ENCODE measurements around the gene SLC16A8. TPM values are rescaled to one million over a fixed set of nuclear protein-coding genes. Genes with fewer than 3 reads are reported as not detected.

The SLC16A8 gene
- total RNA-seq, 1 experiment from 2014 or later: not detected

DNA sequence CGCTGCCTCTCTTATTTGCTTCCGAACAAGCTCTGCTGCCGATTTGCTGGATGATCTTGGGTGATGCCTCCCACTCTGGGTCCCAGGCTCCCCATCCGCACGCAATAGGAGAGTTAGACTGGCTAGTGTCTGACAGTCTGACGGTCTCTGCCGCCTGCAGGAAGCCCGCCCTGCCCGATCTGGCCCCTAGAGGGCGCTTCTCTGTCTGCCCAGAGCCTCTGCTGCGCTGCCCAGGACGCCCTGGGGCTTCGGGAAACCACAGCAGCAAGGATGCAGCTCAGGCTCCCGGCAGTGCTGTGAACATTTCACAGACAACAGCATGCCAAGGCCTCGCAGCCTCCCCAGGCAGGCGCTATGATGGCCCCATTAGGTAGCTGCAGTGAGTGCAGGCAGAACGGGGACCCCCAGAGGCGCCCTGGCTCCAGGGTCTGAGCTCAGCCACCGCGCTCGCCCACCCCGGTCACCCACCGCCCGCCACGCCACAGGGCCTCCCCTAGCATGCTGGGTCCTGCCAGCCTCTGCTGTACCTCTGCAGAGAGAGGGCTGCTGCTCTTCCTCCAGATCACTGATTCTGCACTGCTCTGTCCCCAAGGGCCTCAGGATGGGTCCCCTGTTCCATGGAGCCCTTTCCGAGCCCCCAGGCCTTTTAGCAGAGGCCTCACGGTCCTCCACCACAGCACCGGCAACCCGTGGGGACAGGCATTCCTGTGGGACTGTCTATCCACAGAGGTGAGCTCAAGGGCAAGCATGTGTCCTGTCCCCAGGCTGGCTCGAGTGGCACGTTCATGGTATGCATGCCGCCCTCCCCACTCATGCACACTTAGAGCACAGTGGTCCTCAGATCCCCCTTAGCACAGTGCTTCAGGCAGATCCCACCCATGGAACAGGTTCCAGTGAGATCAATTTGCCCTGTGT is 30.8 kb upstream of the SLC16A8 start:
- DNase-seq (ENCODE audit: low read depth): peak; percentile 74

DNA sequence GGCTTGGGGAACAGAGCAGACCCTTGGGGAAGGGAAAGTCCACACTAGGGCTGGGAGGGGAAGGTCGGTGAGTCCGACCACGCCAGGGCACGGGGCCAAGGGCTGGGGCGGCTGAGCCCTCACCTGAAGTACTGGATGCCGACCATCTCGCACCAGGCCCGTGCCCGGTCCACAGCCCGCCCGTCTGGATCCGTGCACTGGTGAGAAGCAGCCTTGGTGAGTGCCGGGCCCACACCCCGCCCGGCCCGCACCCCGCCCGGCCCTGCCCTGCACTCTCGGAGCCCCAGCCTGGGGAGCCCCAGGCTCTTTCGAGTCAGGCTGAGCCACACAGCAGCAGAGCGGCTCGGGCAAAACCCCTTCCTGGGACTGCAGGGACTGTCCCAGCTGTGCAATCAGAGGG is 28.4 kb upstream of the SLC16A8 start:
- no peak for DNase-seq (ENCODE audit: low read depth)

GRCh38 chr22:38111925-38112355 is 28.0 kb upstream of the SLC16A8 start:
- DNase-seq (ENCODE audit: low read depth): no peak

- no peak for DNase-seq (ENCODE audit: low read depth)
Observed at GRCh38 chr22:38110863-38111852, 27.2 kb upstream of the SLC16A8 start.

DNA sequence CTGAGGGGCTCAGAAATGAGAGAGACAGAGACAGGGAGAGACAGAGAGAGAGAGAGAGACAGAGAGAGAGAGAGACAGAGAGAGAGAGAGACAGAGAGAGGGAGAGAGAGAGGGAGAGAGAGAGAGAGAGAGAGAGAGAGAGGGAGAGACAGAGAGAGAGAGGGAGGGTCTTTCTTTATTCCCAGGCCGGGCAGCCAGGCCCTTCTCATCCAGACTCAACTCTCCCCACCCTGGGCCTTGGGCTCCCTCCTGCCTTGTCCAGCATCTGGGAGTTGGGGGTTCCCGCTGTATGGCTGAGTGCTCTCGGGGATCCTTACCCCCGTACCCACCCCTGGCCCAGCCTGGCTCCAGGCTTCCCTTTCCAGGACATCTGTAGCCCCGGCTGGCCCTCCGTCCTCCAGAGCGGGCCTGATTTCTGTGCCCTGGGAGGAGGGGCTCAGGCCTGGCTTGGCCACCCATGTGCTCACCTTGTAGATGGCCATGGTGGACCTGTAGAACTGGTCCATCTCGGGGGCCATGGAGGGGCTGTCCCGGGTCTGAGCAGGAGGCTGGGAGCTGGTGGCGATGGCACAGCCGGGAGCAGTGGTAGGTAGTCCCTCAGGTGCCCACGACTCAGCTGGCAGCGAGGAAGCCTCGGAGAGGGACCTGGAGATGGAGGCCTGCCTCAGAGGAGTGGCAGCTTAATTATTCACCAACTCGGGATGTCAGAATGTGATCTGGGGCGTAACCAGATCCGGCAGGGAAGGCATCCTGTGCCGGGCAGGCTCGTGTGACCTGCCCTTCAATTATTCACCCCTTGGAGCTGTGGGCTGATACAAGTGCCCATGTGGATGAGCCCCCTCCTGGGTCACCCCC is 26.3 kb upstream of the SLC16A8 start, which contains the start of gene BAIAP2L2:
BAIAP2L2 (minus strand) TSS at position 677 of the 855 bp plus-strand sequence; CDS start at position 518, 159 bp downstream.
- no peak for DNase-seq (ENCODE audit: low read depth)

DNA sequence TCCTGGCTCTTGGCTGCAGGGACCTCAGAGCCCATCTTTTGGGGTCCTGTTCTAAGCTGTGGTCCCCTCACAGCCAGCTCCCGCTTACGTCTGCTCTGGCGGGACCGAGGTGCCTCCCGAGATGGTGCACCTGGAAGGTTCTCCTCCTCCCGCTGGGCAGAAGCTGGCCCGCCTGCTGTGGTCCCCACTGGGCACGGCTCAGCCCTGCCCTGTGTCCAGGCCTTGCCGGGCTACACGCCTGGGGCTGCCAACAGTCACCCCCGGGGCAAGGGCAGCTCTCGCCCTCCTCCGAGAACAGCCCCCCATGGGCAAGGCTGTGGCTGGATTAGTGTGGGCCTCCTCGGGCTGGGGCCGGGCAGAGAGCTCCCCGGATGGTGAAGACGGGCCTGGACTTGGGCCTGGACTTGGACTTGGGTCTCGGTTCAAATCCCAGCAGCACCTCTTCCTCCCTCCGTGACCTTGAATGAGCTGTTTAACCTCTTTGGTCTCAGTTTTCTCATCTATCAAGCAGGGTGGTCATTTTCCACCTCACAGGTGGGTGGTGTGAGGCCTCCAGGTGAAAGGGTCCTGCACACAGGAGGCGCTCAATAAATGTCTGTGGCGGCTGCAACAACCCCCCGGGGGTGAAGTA is 25.5 kb upstream of the SLC16A8 start:
- no peak for DNase-seq (ENCODE audit: low read depth)

DNA sequence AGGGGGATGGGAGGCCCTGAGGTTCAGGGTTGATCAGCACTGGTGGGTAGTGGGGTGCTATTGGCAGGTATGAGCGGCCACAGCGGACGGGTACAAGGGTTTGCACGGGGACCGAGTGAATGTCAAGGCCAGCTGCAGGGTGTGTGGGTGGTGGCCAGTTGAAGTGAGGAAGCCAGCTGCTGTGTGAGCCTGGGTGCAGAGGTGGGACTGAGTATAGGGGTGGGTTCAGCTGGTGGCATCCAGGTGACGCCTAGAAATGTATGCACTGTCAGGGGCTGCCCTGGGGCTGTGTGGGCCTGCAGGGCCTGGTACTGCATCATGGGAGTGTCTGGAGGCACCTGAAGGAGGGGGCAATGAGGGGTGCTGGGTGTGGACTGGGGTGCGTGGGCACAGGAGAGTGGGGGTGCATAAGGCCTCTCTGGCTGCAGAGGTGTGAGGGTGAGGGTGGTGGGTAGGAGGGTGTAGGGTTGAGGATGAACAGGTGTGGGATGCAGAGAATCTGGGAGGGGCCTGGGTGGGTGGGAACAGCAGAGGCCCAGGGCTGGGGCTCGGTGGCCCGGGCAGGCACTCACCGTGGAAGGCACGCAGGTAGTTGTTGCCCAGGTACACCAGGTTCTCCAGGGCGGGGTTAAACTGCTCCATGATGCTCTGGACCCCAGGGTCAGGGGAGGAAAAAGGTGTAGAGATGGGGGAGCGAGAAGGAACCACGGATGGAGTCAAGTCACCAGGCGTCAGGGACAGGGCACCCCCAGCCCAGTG is 24.8 kb upstream of the SLC16A8 start:
- no peak for DNase-seq (ENCODE audit: low read depth)

DNA sequence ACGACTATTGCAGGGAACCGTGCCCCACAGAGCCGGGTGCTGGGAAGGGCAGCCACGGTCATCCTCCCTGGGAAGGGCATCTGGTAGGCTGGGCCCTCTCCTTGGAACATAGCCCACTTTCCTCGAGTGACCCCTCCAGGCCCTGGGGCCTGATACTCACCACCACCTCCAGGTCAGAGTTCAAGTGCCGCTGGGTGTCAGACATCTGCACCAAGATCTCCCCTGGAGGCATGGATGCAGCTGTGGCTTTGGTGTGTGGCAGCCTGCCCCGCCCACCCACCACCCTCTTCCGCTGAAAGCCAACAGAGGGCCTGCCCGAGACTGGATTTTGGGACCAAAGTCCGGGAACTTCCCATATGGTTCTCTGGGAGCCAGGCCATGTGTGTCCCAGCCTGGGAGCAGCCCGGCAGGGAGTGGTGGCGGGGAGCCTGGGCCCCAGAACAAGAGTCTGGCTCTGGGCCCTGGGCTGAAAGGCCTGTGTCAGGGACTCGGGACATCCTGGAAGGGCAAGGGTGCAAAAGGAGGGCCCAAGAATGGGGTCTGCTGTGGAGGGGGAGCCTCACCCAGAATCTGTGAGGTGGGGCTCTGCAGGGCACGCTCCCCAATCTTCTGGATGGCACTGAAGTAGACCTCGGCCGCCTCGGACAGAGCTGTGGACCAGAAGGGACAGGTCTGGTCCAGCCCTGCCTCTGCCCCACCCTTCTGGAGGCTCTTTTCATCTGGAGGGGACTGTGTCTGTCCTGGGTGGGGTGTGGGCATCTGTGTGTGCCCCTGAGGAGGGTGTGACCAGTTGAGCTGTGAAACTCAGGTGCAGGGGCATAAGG is 23.9 kb upstream of the SLC16A8 start:
- no peak for DNase-seq (ENCODE audit: low read depth)

- no peak for DNase-seq (ENCODE audit: low read depth)
Observed at GRCh38 chr22:38106814-38107578, 23.0 kb upstream of the SLC16A8 start.

DNA sequence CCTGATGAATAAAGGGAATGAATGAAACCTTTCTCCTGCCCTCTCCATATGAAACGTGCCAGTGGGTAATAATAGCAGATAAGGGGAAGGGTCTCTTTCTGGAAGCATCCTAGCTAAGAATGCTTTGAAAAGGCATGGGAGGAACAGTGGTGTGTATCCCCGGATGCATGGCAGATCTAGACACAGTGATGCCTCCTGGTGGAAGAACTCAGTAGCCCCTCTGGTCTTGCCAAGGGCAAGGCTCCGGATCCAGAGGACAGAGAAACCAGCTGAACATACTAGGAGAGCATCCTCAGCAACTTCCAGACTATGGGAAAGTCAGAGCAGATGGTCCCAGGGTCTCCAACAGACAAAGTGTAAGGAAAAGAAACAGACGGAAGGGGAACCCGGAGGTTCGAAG is 20.1 kb upstream of the SLC16A8 start:
- peak; percentile 19 for DNase-seq (ENCODE audit: low read depth)

DNA sequence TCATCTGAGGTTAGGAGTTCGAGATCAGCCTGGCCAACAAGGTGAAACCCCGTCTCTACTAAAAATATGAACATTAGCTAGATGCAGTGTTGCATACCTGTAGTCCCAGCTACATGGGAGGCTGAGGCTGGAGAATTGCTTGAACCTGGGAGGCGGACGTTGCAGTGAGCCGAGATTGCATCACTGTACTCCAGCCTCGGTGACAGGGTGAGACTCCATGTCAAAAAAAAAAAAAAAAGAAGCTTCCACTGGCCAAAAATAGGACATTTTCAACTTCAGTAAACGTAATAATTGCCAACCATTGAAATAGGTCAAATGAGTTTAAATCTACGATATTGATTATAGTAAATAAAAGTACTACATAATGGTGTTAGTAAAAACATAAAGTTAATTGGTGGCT is 19.7 kb upstream of the SLC16A8 start:
- DNase-seq (ENCODE audit: low read depth): no peak

DNA sequence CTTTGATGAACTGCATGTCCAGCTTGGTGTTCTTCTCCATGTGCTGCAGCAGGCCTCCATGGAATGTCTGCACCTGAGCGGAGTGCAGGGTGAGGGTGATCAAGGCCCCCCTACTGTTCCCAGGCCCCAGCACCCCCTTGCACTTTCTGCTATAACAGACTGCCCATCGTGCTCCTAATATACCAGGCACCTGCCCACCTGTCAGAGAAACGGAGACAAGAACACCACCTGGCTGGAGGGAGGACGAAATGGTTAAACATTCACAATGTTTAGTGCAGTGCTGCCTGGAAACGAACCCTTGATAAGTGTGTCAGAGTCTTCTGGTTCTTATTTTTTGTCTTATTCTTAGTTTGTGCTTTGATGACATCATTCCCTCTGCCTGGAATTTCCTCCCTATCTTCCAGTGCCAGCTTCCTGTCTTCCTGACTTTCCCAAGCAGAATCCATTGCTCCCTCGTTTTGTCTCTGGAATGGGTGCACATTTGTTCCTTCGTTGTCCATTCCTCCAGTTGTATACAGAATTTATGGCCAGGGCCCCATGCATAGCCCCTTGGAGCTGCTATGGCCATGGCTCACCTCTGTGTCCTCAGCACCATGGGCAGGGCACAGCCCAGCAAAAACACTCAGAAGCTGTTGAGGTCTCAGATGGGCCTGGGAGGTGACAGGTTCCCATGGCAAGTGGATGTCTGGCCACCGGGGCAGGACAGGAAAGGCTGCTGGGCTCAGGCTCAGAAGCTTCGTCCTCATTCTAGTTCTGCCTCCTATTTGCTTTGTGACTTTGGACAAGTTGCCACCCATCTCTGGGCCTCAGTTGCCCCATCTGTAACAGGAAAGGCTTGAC is 14.6 kb upstream of the SLC16A8 start:
- DNase-seq (ENCODE audit: low read depth): peak; percentile 71

- DNase-seq (ENCODE audit: low read depth): no peak
Observed at GRCh38 chr22:38097557-38098409, 13.8 kb upstream of the SLC16A8 start.

DNA sequence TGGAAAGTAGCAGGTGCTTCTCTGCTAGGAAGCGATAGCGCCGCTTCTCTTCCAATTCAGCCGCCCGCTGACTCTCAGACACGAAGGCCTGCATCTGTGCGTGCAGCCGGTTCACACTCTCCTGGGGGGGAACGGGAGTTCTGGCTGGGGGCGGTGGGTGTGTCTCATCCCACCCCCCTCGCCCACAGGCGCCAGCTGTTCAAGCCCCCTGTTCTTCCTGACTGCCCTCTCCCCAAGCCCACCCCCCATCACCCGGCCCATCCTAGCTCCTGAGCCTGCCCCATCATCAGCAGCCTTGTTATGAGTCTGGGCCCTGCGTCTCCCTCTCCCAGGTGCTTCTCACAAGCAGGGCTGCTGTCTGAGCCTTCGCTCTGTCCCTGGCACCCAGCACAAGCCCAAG is 13.1 kb upstream of the SLC16A8 start:
- no peak for DNase-seq (ENCODE audit: low read depth)

- no peak for DNase-seq (ENCODE audit: low read depth)
Observed at GRCh38 chr22:38089474-38089851, 5.5 kb upstream of the SLC16A8 start.
